MM.1S (cell line): ENCODE data around the gene TIMM17A.

Source experiments
- DNase-seq: peaks from one replicate; pipeline ENCODE4 v3.0.0-alpha.2; 2015
- H2AFZ ChIP-seq: fragments of 300-600 bp; sonication (generic); 2 replicates; pipeline ENCODE4 v1.6.0; 2016; ENCODE audit warnings: antibody characterized with exemption, low read length
- H3F3A ChIP-seq: fragments of 300-600 bp; sonication (generic); 2 replicates; pipeline ENCODE4 v1.6.1; 2016; ENCODE audit warnings: mild to moderate bottlenecking, antibody characterized with exemption, low read length, moderate library complexity, mixed read lengths; ENCODE audit not compliant: insufficient read depth
- H3K27ac ChIP-seq: fragments of 300-600 bp; sonication (generic); 2 replicates; pipeline ENCODE4 v1.5.1; 2016; ENCODE audit warnings: mild to moderate bottlenecking, low read length
- H3K27me3 ChIP-seq: fragments of 300-600 bp; sonication (generic); replicated peaks from 2 replicates; pipeline ENCODE4 v1.6.0; 2016; ENCODE audit warnings: low read length; ENCODE audit not compliant: insufficient read depth
- H3K36me3 ChIP-seq: fragments of 300-600 bp; sonication (generic); replicated peaks from 2 replicates; pipeline ENCODE4 v1.6.1; 2016; ENCODE audit warnings: mild to moderate bottlenecking, low read length, mixed read lengths; ENCODE audit not compliant: insufficient read depth
- H3K4me1 ChIP-seq: fragments of 300-600 bp; sonication (generic); 2 replicates; pipeline ENCODE4 v1.6.1; 2016; ENCODE audit warnings: low read length, mixed read lengths
- H3K4me2 ChIP-seq: fragments of 300-600 bp; sonication (generic); 2 replicates; pipeline ENCODE4 v1.6.0; 2016; ENCODE audit warnings: low read depth, low read length
- H3K4me3 ChIP-seq: fragments of 300-600 bp; sonication (generic); 2 replicates; pipeline ENCODE4 v1.5.1; 2016; ENCODE audit warnings: low read length, mixed read lengths
- H3K79me2 ChIP-seq: fragments of 300-600 bp; sonication (generic); 2 replicates; pipeline ENCODE4 v1.6.1; 2016; ENCODE audit warnings: mixed run types, low read length, mixed read lengths
- H3K9ac ChIP-seq: fragments of 300-600 bp; sonication (generic); 2 replicates; pipeline ENCODE4 v1.6.1; 2016; ENCODE audit warnings: low read length, mixed read lengths
- H3K9me2 ChIP-seq: fragments of 300-600 bp; sonication (generic); replicated peaks from 2 replicates; pipeline ENCODE4 v1.6.1; 2016; ENCODE audit warnings: mild to moderate bottlenecking, low read length, mixed read lengths; ENCODE audit not compliant: insufficient read depth
- H3K9me3 ChIP-seq: fragments of 300-600 bp; sonication (generic); replicated peaks from 2 replicates; pipeline ENCODE4 v1.6.1; 2016; ENCODE audit warnings: mild to moderate bottlenecking, low read length, mixed read lengths; ENCODE audit not compliant: insufficient read depth
- H4K20me1 ChIP-seq: fragments of 300-600 bp; sonication (generic); 2 replicates; pipeline ENCODE4 v1.6.1; 2016; ENCODE audit warnings: mild to moderate bottlenecking, low read length, moderate library complexity, mixed read lengths; ENCODE audit not compliant: insufficient read depth
- CTCF ChIP-seq: fragments of 300-600 bp; sonication (generic); IDR thresholded peaks from 2 replicates; pipeline ENCODE4 v1.5.1; 2016; ENCODE audit warnings: antibody characterized with exemption, low read length, mixed read lengths
- EZH2 ChIP-seq: fragments of 300-600 bp; sonication (generic); optimal IDR thresholded peaks from 2 replicates; pipeline ENCODE3; 2017; ENCODE audit warnings: low read depth, mild to moderate bottlenecking, antibody characterized with exemption, low read length, mixed read lengths
- EZH2phosphoT487 ChIP-seq: fragments of 300-600 bp; sonication (generic); IDR thresholded peaks from 2 replicates; pipeline ENCODE4 v1.6.1; 2018; ENCODE audit warnings: antibody characterized with exemption, low read length

TIMM17A gene

GRCh38 chr1:201985355-201985754 lies 30.1 kb downstream of the TIMM17A start:
- Histone ChIP-seq H3K79me2 (peaks cover 39% of the 10 kb centered on the region), H3K9me3 (no peaks in the 10 kb centered on the region), H3K36me3 (no peaks in the 10 kb centered on the region), H2AFZ (no peak overlapping the region), H3K4me2 (no peak overlapping the region), H4K20me1 (no peaks in the 10 kb centered on the region), H3K9me2 (no peaks in the 10 kb centered on the region), H3K27ac (no peak overlapping the region), H3K27me3 (no peaks in the 10 kb centered on the region), H3K4me1 (peaks cover 9% of the 10 kb centered on the region), H3K4me3 (no peak overlapping the region), H3K9ac (no peak overlapping the region), H3F3A (peaks cover 3% of the 10 kb centered on the region; the same call in 1 of the 2 replicates)
- TF ChIP-seq EZH2phosphoT487 (no peak), EZH2 (no peak), CTCF (no peak)
- no peak for DNase-seq

- H2AFZ ChIP-seq: no peak overlapping the region
- peaks cover 3% of the 10 kb centered on the region; the same call in 1 of the 2 replicates for H3K4me1 ChIP-seq
- H3K9me3 ChIP-seq: no peaks in the 10 kb centered on the region
- no peak overlapping the region for H3K27ac ChIP-seq
- H3F3A ChIP-seq: peaks cover under 1% of the 10 kb centered on the region; the same call in 1 of the 2 replicates
- no peak overlapping the region for H3K4me2 ChIP-seq
- H3K27me3 ChIP-seq: no peaks in the 10 kb centered on the region
- H3K79me2 ChIP-seq: peaks cover 32% of the 10 kb centered on the region
- no peak for DNase-seq
- no peak for TF ChIP-seq EZH2
- no peak for TF ChIP-seq CTCF
- TF ChIP-seq EZH2phosphoT487: no peak
- H3K4me3 ChIP-seq: no peak overlapping the region
- no peaks in the 10 kb centered on the region for H3K36me3 ChIP-seq
- no peak overlapping the region for H3K9ac ChIP-seq
- no peaks in the 10 kb centered on the region for H4K20me1 ChIP-seq
- H3K9me2 ChIP-seq: no peaks in the 10 kb centered on the region
These were observed 33.3 kb downstream of the TIMM17A start for GRCh38 chr1:201988601-201989000.

- H3K9me2 ChIP-seq: no peaks in the 10 kb centered on the region
- H3K27ac ChIP-seq: no peak overlapping the region
These were observed 34.2 kb downstream of the TIMM17A start for GRCh38 chr1:201989354-201990128.

More at GRCh38 chr1:201989354-201990128, 34.2 kb downstream of the TIMM17A start:
- H3K9me3 ChIP-seq: no peaks in the 10 kb centered on the region
- H2AFZ ChIP-seq: no peak overlapping the region
- no peak for DNase-seq
- no peak for TF ChIP-seq EZH2phosphoT487
- TF ChIP-seq EZH2: no peak
- TF ChIP-seq CTCF: no peak
- no peak overlapping the region for H3K4me3 ChIP-seq
- H3K9ac ChIP-seq: no peak overlapping the region
- H4K20me1 ChIP-seq: no peaks in the 10 kb centered on the region
- no peaks in the 10 kb centered on the region for H3K4me1 ChIP-seq
- no peaks in the 10 kb centered on the region for H3F3A ChIP-seq
- peaks cover 23% of the 10 kb centered on the region for H3K79me2 ChIP-seq
- no peak overlapping the region for H3K4me2 ChIP-seq
- no peaks in the 10 kb centered on the region for H3K36me3 ChIP-seq
- no peaks in the 10 kb centered on the region for H3K27me3 ChIP-seq
